Placental epithelial cell (primary cell): ENCODE measurements around the gene MLLT11. TPM values are rescaled to one million over a fixed set of nuclear protein-coding genes. Genes with fewer than 3 reads are reported as not detected.

Experiments
- small RNA-seq: library from RNA; depleted of rRNA; stranded (forward); fragments of <200 nt; gene quantifications from one replicate; pipeline ENCODE3, GENCODE V24; 2012
- total RNA-seq: library from RNA; depleted of rRNA; stranded (reverse); fragments of >200 nt; gene quantifications from 2 replicates; pipeline ENCODE4 v1.2.3, GENCODE V29; 2012

Gene MLLT11
- 8.0 and 9.8 TPM in 2 replicates for total RNA-seq

GRCh38 chr1:151060007-151060656 is at the start of gene MLLT11:
MLLT11 (plus strand) TSS chr1:151060397; CDS start chr1:151067225, 6,828 bp downstream.

DNA sequence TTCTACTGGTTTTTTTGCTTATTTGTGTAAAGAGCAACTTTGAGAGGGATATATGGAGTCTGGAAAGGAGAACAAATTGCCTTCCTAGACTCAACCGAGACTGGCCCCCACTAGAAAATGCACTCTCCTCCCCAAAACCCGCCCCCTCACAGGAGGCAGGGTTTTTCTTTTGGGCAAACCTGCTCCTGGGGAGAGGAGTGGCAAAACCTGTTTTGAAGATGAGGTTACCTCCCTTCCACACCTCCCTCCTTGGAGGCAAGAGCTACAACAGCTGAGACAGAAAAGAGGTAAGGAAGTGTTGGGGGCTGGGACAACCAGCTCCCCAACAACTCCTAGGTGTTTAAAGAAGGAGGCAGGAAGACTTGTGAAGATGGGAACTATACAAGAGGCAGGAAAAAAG is 23.8 kb upstream of the MLLT11 start, which contains the start of gene BNIPL:
Gene BNIPL, plus strand, starts transcription at position 231 of the 400 bp plus-strand sequence. Its CDS starts 140 bp downstream, at position 371.

DNA sequence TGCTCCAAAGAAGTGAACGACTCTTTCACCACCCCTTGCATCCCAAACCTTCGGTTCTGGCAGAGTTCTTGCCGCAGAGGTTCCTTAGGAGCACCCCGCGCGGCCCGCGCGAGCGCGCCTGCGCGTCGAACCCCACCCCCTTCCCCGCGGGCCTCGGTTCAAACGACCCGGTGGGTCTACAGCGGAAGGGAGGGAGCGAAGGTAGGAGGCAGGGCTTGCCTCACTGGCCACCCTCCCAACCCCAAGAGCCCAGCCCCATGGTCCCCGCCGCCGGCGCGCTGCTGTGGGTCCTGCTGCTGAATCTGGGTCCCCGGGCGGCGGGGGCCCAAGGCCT is 12.6 kb upstream of the MLLT11 start, which contains the start of gene C1orf56:
Gene C1orf56, plus strand, starts transcription at position 161 of the 334 bp plus-strand sequence. Its CDS starts 97 bp downstream, at position 258.

GRCh38 chr1:151059109-151060006 is 839 bp upstream of the MLLT11 start, which contains the start of gene CDC42SE1:
CDC42SE1 (minus strand) TSS chr1:151059622; CDS start chr1:151055730, 3,892 bp downstream.

GRCh38 chr1:151070474-151071276 is 10.5 kb downstream of the MLLT11 start, which contains the start of gene GABPB2:
GABPB2 (plus strand) TSS chr1:151070761; CDS start chr1:151088190, 17,429 bp downstream.

Small RNA genes within 50 kb of the gene (small RNA-seq; reads per million reads assigned to genes)
- gene RNU6-884P: 0.32 reads per million, percentile 8 among the genes with 10 or more reads in this experiment

Other genes with a start within 250 kb of the MLLT11 start
- 34.6 and 42.4 TPM in 2 replicates for gene ARNT, start 183.8 kb upstream of the MLLT11 start, total RNA-seq
- not detected in 2 replicates for gene CTXND2, start 173.3 kb upstream of the MLLT11 start, total RNA-seq
- gene SETDB1, start 134.0 kb upstream of the MLLT11 start, total RNA-seq: 45.4 and 57.7 TPM in 2 replicates
- 59.7 and 79.5 TPM in 2 replicates for gene CERS2, start 85.6 kb upstream of the MLLT11 start, total RNA-seq
- 0.39 and 2.0 TPM in 2 replicates for gene ANXA9, start 78.1 kb upstream of the MLLT11 start, total RNA-seq
- gene MINDY1, start 53.5 kb upstream of the MLLT11 start, total RNA-seq: 10.6 and 11.0 TPM in 2 replicates
- 14.9 and 16.5 TPM in 2 replicates for gene PRUNE1, start 51.9 kb upstream of the MLLT11 start, total RNA-seq
- gene BNIPL, start 23.8 kb upstream of the MLLT11 start, total RNA-seq: 66.4 and 157 TPM in 2 replicates
- gene C1orf56, start 12.6 kb upstream of the MLLT11 start, total RNA-seq: 3.1 and 3.9 TPM in 2 replicates
- gene CDC42SE1, start 775 bp upstream of the MLLT11 start, total RNA-seq: 95.4 and 112 TPM in 2 replicates
- gene GABPB2, start 10.4 kb downstream of the MLLT11 start, total RNA-seq: 7.6 and 11.4 TPM in 2 replicates
- gene SEMA6C, start 86.2 kb downstream of the MLLT11 start, total RNA-seq: 7.6 and 20.8 TPM in 2 replicates
- not detected in 2 replicates for gene TNFAIP8L2, start 96.3 kb downstream of the MLLT11 start, total RNA-seq
- 11.0 and 16.1 TPM in 2 replicates for gene LYSMD1, start 105.5 kb downstream of the MLLT11 start, total RNA-seq
- gene SCNM1, start 105.7 kb downstream of the MLLT11 start, total RNA-seq: 29.1 and 41.6 TPM in 2 replicates
- gene TMOD4, start 115.6 kb downstream of the MLLT11 start, total RNA-seq: not detected in 2 replicates
- 40.4 and 51.0 TPM in 2 replicates for gene VPS72, start 129.8 kb downstream of the MLLT11 start, total RNA-seq
- 97.0 and 110 TPM in 2 replicates for gene PIP5K1A, start 138.2 kb downstream of the MLLT11 start, total RNA-seq
- 173 and 181 TPM in 2 replicates for gene PSMD4, start 194.3 kb downstream of the MLLT11 start, total RNA-seq
- gene ZNF687, start 221.9 kb downstream of the MLLT11 start, total RNA-seq: 24.7 and 25.3 TPM in 2 replicates